Measurements from ENCODE around the gene RNF152. TPM values are rescaled to one million over a fixed set of nuclear protein-coding genes. Genes with fewer than 3 reads are reported as not detected.

The RNF152 gene
- total RNA-seq, 1 experiment from 2014 or later: not detected

GRCh38 chr18:61898640-61899101 is 5.9 kb upstream of the RNF152 start:
- in situ Hi-C loops (cut with HindIII; ENCODE audit: low pct_unique_long_range_greater_than_20kb, low sequenced_read_pairs): no loop called here
- no peak for DNase-seq (ENCODE audit: low read depth)

GRCh38 chr18:61896757-61897156 is 4.0 kb upstream of the RNF152 start:
- peak; percentile 31 for DNase-seq (ENCODE audit: low read depth)
- in situ Hi-C loops (cut with HindIII; ENCODE audit: low pct_unique_long_range_greater_than_20kb, low sequenced_read_pairs): no loop called here

GRCh38 chr18:61896118-61896517 is 3.3 kb upstream of the RNF152 start:
- in situ Hi-C loops (cut with HindIII; ENCODE audit: low pct_unique_long_range_greater_than_20kb, low sequenced_read_pairs): no loop called here
- DNase-seq (ENCODE audit: low read depth): no peak

- DNase-seq (ENCODE audit: low read depth): no peak
- in situ Hi-C loops (cut with HindIII; ENCODE audit: low pct_unique_long_range_greater_than_20kb, low sequenced_read_pairs): no loop called here
Observed at GRCh38 chr18:61894751-61895524, 2.1 kb upstream of the RNF152 start.

- in situ Hi-C loops (cut with HindIII; ENCODE audit: low pct_unique_long_range_greater_than_20kb, low sequenced_read_pairs): no loop called here
- peak; percentile 19 for DNase-seq (ENCODE audit: low read depth)
Observed at GRCh38 chr18:61893971-61894750, 1.4 kb upstream of the RNF152 start.

- in situ Hi-C loops (cut with HindIII; ENCODE audit: low pct_unique_long_range_greater_than_20kb, low sequenced_read_pairs): no loop called here
- no peak for DNase-seq (ENCODE audit: low read depth)
Observed at GRCh38 chr18:61893309-61893970, 633 bp upstream of the RNF152 start.

GRCh38 chr18:61891894-61892293 is 913 bp downstream of the RNF152 start:
- in situ Hi-C loops (cut with HindIII; ENCODE audit: low pct_unique_long_range_greater_than_20kb, low sequenced_read_pairs): no loop called here
- DNase-seq (ENCODE audit: low read depth): no peak

GRCh38 chr18:61891271-61891670 is 1.5 kb downstream of the RNF152 start:
- in situ Hi-C loops (cut with HindIII; ENCODE audit: low pct_unique_long_range_greater_than_20kb, low sequenced_read_pairs): no loop called here

GRCh38 chr18:61890344-61890743 is 2.5 kb downstream of the RNF152 start:
- DNase-seq (ENCODE audit: low read depth): no peak
- in situ Hi-C loops (cut with HindIII; ENCODE audit: low pct_unique_long_range_greater_than_20kb, low sequenced_read_pairs): no loop called here

More at GRCh38 chr18:61891271-61891670, 1.5 kb downstream of the RNF152 start:
- DNase-seq (ENCODE audit: low read depth): no peak

GRCh38 chr18:61889541-61889940 is 3.3 kb downstream of the RNF152 start:
- in situ Hi-C loops (cut with HindIII; ENCODE audit: low pct_unique_long_range_greater_than_20kb, low sequenced_read_pairs): no loop called here
- DNase-seq (ENCODE audit: low read depth): no peak

- in situ Hi-C loops (cut with HindIII; ENCODE audit: low pct_unique_long_range_greater_than_20kb, low sequenced_read_pairs): no loop called here
- no peak for DNase-seq (ENCODE audit: low read depth)
Observed at GRCh38 chr18:61888622-61889021, 4.2 kb downstream of the RNF152 start.

GRCh38 chr18:61887838-61888237 is 5.0 kb downstream of the RNF152 start:
- no peak for DNase-seq (ENCODE audit: low read depth)
- in situ Hi-C loops (cut with HindIII; ENCODE audit: low pct_unique_long_range_greater_than_20kb, low sequenced_read_pairs): no loop called here

- no peak for DNase-seq (ENCODE audit: low read depth)
- in situ Hi-C loops (cut with HindIII; ENCODE audit: low pct_unique_long_range_greater_than_20kb, low sequenced_read_pairs): no loop called here
Observed at GRCh38 chr18:61883547-61883946, 9.3 kb downstream of the RNF152 start.

- no peak for DNase-seq (ENCODE audit: low read depth)
- in situ Hi-C loops (cut with HindIII; ENCODE audit: low pct_unique_long_range_greater_than_20kb, low sequenced_read_pairs): no loop called here
Observed at GRCh38 chr18:61882296-61883004, 10.4 kb downstream of the RNF152 start.

- no peak for DNase-seq (ENCODE audit: low read depth)
- in situ Hi-C loops (cut with HindIII; ENCODE audit: low pct_unique_long_range_greater_than_20kb, low sequenced_read_pairs): no loop called here
Observed at GRCh38 chr18:61876899-61877298, 15.9 kb downstream of the RNF152 start.

- DNase-seq (ENCODE audit: low read depth): no peak
Observed at GRCh38 chr18:61870151-61870550, 22.7 kb downstream of the RNF152 start.

GRCh38 chr18:61869636-61870035 is 23.2 kb downstream of the RNF152 start:
- in situ Hi-C loops (cut with HindIII; ENCODE audit: low pct_unique_long_range_greater_than_20kb, low sequenced_read_pairs): no loop called here
- DNase-seq (ENCODE audit: low read depth): no peak

More at GRCh38 chr18:61870151-61870550, 22.7 kb downstream of the RNF152 start:
- in situ Hi-C loops (cut with HindIII; ENCODE audit: low pct_unique_long_range_greater_than_20kb, low sequenced_read_pairs): no loop called here

GRCh38 chr18:61865466-61866175 is 27.2 kb downstream of the RNF152 start:
- DNase-seq (ENCODE audit: low read depth): no peak
- in situ Hi-C loops (cut with HindIII; ENCODE audit: low pct_unique_long_range_greater_than_20kb, low sequenced_read_pairs): no loop called here

All from Caki2 (cell line).